HL-60 (cell line): ENCODE data around the gene EREG.

Experiments
- DNase-seq, 2 experiments: peaks; one replicate each; pipeline ENCODE4 v3.0.0-alpha.2; 2010 to 2020; ENCODE audit warnings: low read depth in 1 of 2, low spot score in 1 of 2
- H3K27ac ChIP-seq: fragments of 250-450 bp; sonication (Bioruptor Pico); replicated peaks from 2 replicates; pipeline ENCODE4 v1.5.1; 2020; ENCODE audit warnings: mild to moderate bottlenecking, moderate library complexity
- H3K27me3 ChIP-seq: fragments of 250-450 bp; sonication (Bioruptor Pico); 2 replicates; pipeline ENCODE4 v1.5.1; 2021; ENCODE audit warnings: mild to moderate bottlenecking, moderate library complexity; ENCODE audit not compliant: insufficient read depth, poor library complexity, severe bottlenecking
- H3K4me3 ChIP-seq: replicated peaks from 2 replicates; pipeline ENCODE4 v1.5.1; 2011; ENCODE audit warnings: mild to moderate bottlenecking, control low read depth, low read length; ENCODE audit not compliant: insufficient read depth
- CTCF ChIP-seq: IDR thresholded peaks from one replicate; pipeline ENCODE4 v1.5.1; 2011; ENCODE audit warnings: low read length, control low read depth, inconsistent platforms; ENCODE audit not compliant: insufficient read depth
- GABPA ChIP-seq: IDR thresholded peaks from 2 replicates; pipeline ENCODE4 v1.6.1; 2012; ENCODE audit warnings: low read depth
- POLR2AphosphoS5 ChIP-seq: IDR thresholded peaks from 2 replicates; pipeline ENCODE4 v1.6.1; 2012; ENCODE audit warnings: low read depth
- REST ChIP-seq: IDR thresholded peaks from 2 replicates; pipeline ENCODE4 v1.6.1; 2012; ENCODE audit warnings: low read depth; ENCODE audit not compliant: insufficient replicate concordance
- SPI1 ChIP-seq: IDR thresholded peaks from 2 replicates; pipeline ENCODE4 v1.6.1; 2012; ENCODE audit warnings: low read depth, mild to moderate bottlenecking, borderline replicate concordance
- long read RNA-seq: library from polyadenylated mRNA; unstranded; transcript quantifications from one replicate; pipeline ENCODE4 v2.0.0, GENCODE V29; 2020

The EREG gene
- long read RNA-seq = 0 reads

- H3K27me3 ChIP-seq = no peaks in the 10 kb centered on the region
- H3K4me3 ChIP-seq = no peak within 1 kb of the TSS
- no peak within 1 kb of the TSS for H3K27ac ChIP-seq
- TF ChIP-seq POLR2AphosphoS5 (no peak), SPI1 (no peak), GABPA (no peak), REST (no peak), CTCF (no peak)
- peak in 1 of 2 experiments; percentile 16 for DNase-seq
Measured at GRCh38 chr4:74364652-74365491, at the start of gene EREG. Gene EREG, plus strand, starts transcription at chr4:74365145. Its CDS starts 164 bp downstream, at chr4:74365309.

GRCh38 chr4:74315376-74315775, 49.6 kb upstream of the EREG start:
- Histone ChIP-seq H3K27ac (no peak overlapping the region), H3K4me3 (no peak overlapping the region), H3K27me3 (no peaks in the 10 kb centered on the region)
- TF ChIP-seq GABPA = no peak
- no peak for TF ChIP-seq SPI1
- TF ChIP-seq REST = no peak
- TF ChIP-seq CTCF = no peak
- TF ChIP-seq POLR2AphosphoS5 = no peak
- no peak for DNase-seq

GRCh38 chr4:74316397-74316796, 48.5 kb upstream of the EREG start:
- no peak for DNase-seq
- Histone ChIP-seq H3K27ac (no peak overlapping the region), H3K4me3 (no peak overlapping the region), H3K27me3 (no peaks in the 10 kb centered on the region)
- TF ChIP-seq CTCF (no peak), SPI1 (no peak), POLR2AphosphoS5 (no peak), REST (no peak), GABPA (no peak)
